Measurements from ENCODE around the gene CRTC1. TPM values are rescaled to one million over a fixed set of nuclear protein-coding genes. Genes with fewer than 3 reads are reported as not detected.

Gene CRTC1
- total and polyA plus RNA-seq, 4 donors, result 1.5 to 3.5 (median 1.9) TPM

GRCh38 chr19:18666784-18667183 is 16.7 kb upstream of the CRTC1 start:
- no peak overlapping the region for H3K9ac ChIP-seq (ENCODE audit: low read depth in 1 of 2, low read length in 2 of 2)
- H3K9me3 ChIP-seq (ENCODE audit: control insufficient read depth in 4 of 4, low read length in 3 of 4), result no peaks in the 10 kb centered on the region
- H3K36me3 ChIP-seq (ENCODE audit: control insufficient read depth in 4 of 4, insufficient read depth in 3 of 4, low read depth in 1 of 4, low read length in 3 of 4), result peaks cover 0 to 23% (median 10%) of the 10 kb centered on the region in 4 donors
- H3K27ac ChIP-seq (ENCODE audit: low read depth in 1 of 2, low read length in 2 of 2), result no peak overlapping the region
- no peaks in the 10 kb centered on the region for H3K4me1 ChIP-seq (ENCODE audit: control insufficient read depth in 4 of 4, insufficient read depth in 4 of 4, low read length in 3 of 4)
- 94% methylated on average over 5 of the region's 5 CpGs for WGBS
- no peak for TF ChIP-seq RXRA (IDR thresholded peaks at IDR 0.05)
- TF ChIP-seq SP1 (IDR thresholded peaks at IDR 0.05), result no peak
- no peak for TF ChIP-seq FOXA1 (IDR thresholded peaks at IDR 0.05)
- TF ChIP-seq JUND (IDR thresholded peaks at IDR 0.05), result no peak
- TF ChIP-seq, protein P1, sequence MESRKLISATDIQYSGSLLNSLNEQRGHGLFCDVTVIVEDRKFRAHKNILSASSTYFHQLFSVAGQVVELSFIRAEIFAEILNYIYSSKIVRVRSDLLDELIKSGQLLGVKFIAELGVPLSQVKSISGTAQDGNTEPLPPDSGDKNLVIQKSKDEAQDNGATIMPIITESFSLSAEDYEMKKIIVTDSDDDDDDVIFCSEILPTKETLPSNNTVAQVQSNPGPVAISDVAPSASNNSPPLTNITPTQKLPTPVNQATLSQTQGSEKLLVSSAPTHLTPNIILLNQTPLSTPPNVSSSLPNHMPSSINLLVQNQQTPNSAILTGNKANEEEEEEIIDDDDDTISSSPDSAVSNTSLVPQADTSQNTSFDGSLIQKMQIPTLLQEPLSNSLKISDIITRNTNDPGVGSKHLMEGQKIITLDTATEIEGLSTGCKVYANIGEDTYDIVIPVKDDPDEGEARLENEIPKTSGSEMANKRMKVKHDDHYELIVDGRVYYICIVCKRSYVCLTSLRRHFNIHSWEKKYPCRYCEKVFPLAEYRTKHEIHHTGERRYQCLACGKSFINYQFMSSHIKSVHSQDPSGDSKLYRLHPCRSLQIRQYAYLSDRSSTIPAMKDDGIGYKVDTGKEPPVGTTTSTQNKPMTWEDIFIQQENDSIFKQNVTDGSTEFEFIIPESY (IDR thresholded peaks at IDR 0.05), result no peak
- TF ChIP-seq HNF4G (IDR thresholded peaks at IDR 0.05), result no peak
- no peak for TF ChIP-seq FOXA2 (IDR thresholded peaks at IDR 0.05)
- no peak for TF ChIP-seq GABPA (IDR thresholded peaks at IDR 0.05 in 1 of 2, conservative IDR thresholded peaks at IDR 0.05 in 1 of 2)
- TF ChIP-seq, protein P2, sequence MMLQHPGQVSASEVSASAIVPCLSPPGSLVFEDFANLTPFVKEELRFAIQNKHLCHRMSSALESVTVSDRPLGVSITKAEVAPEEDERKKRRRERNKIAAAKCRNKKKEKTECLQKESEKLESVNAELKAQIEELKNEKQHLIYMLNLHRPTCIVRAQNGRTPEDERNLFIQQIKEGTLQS (IDR thresholded peaks at IDR 0.05), result no peak
- no peak for TF ChIP-seq TAF1 (conservative IDR thresholded peaks at IDR 0.05)
- TF ChIP-seq, protein P3, sequence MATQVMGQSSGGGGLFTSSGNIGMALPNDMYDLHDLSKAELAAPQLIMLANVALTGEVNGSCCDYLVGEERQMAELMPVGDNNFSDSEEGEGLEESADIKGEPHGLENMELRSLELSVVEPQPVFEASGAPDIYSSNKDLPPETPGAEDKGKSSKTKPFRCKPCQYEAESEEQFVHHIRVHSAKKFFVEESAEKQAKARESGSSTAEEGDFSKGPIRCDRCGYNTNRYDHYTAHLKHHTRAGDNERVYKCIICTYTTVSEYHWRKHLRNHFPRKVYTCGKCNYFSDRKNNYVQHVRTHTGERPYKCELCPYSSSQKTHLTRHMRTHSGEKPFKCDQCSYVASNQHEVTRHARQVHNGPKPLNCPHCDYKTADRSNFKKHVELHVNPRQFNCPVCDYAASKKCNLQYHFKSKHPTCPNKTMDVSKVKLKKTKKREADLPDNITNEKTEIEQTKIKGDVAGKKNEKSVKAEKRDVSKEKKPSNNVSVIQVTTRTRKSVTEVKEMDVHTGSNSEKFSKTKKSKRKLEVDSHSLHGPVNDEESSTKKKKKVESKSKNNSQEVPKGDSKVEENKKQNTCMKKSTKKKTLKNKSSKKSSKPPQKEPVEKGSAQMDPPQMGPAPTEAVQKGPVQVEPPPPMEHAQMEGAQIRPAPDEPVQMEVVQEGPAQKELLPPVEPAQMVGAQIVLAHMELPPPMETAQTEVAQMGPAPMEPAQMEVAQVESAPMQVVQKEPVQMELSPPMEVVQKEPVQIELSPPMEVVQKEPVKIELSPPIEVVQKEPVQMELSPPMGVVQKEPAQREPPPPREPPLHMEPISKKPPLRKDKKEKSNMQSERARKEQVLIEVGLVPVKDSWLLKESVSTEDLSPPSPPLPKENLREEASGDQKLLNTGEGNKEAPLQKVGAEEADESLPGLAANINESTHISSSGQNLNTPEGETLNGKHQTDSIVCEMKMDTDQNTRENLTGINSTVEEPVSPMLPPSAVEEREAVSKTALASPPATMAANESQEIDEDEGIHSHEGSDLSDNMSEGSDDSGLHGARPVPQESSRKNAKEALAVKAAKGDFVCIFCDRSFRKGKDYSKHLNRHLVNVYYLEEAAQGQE (IDR thresholded peaks at IDR 0.05), result no peak
- TF ChIP-seq EGR1 (IDR thresholded peaks at IDR 0.05; ENCODE audit: low read depth in 2 of 2), result no peak
- no peak for TF ChIP-seq HNF4A (conservative IDR thresholded peaks at IDR 0.05)
- TF ChIP-seq, protein P4, sequence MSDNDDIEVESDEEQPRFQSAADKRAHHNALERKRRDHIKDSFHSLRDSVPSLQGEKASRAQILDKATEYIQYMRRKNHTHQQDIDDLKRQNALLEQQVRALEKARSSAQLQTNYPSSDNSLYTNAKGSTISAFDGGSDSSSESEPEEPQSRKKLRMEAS (IDR thresholded peaks at IDR 0.05), result no peak
- TF ChIP-seq YY1 (IDR thresholded peaks at IDR 0.05), result no peak
- TF ChIP-seq RAD21 (IDR thresholded peaks at IDR 0.05), result no peak
- TF ChIP-seq NR2F2 (IDR thresholded peaks at IDR 0.05), result no peak
- TF ChIP-seq, protein P5, sequence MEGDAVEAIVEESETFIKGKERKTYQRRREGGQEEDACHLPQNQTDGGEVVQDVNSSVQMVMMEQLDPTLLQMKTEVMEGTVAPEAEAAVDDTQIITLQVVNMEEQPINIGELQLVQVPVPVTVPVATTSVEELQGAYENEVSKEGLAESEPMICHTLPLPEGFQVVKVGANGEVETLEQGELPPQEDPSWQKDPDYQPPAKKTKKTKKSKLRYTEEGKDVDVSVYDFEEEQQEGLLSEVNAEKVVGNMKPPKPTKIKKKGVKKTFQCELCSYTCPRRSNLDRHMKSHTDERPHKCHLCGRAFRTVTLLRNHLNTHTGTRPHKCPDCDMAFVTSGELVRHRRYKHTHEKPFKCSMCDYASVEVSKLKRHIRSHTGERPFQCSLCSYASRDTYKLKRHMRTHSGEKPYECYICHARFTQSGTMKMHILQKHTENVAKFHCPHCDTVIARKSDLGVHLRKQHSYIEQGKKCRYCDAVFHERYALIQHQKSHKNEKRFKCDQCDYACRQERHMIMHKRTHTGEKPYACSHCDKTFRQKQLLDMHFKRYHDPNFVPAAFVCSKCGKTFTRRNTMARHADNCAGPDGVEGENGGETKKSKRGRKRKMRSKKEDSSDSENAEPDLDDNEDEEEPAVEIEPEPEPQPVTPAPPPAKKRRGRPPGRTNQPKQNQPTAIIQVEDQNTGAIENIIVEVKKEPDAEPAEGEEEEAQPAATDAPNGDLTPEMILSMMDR (IDR thresholded peaks at IDR 0.05; ENCODE audit: low read depth, low read length, missing input control), result no peak
- H3K4me3 ChIP-seq (ENCODE audit: low read depth in 1 of 3, low read length in 3 of 3), result no peak overlapping the region
- no peaks in the 10 kb centered on the region for H3K27me3 ChIP-seq (ENCODE audit: control insufficient read depth in 4 of 4, insufficient read depth in 4 of 4, low read length in 3 of 4)
- DNase-seq (ENCODE audit: low spot score), result no peak

All from liver (tissue), 9 donors.